Medulla oblongata (tissue), 1 donor: ENCODE data around the gene RARS2.
"Not testable (repeated sequence)": the region's sequence is repeated elsewhere in the genome, so short reads cannot be mapped to it uniquely, and the experiment has no call there.

Experiments
- DNase-seq: peaks from one replicate; pipeline ENCODE4 v3.0.0-alpha.2; 2015; ENCODE audit errors: extremely low spot score

RARS2 gene

GRCh38 chr6:87589693-87590416, at the start of gene RARS2, which contains the start of gene ORC3:
TSS of gene RARS2 (minus strand) at chr6:87589987. CDS start at chr6:87589957, 30 bp downstream.
TSS of gene ORC3 (plus strand) at chr6:87590135. CDS start at chr6:87590169, 34 bp downstream.
- DNase-seq, result peak; percentile 98

DNA sequence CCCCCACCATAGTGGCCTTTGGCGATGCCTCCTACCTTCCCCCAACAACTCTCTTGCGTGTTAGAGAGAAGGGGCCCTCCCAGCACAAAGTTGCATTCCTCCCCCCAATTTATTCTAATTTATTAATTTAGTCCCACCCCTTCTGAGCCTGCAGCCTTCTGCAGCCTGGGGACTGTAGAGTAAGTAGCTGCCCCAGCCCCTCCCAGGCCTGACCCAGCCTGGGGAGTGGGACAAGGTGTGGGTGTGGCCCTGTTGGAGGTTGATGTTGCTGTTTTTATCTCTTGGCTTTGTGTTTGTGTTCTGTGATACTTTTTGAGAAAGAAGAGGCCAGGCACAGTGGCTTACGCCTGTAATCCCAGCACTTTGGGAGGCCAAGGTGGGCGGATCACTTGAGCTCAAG, 49.6 kb upstream of the RARS2 start:
- no peak for DNase-seq

DNA sequence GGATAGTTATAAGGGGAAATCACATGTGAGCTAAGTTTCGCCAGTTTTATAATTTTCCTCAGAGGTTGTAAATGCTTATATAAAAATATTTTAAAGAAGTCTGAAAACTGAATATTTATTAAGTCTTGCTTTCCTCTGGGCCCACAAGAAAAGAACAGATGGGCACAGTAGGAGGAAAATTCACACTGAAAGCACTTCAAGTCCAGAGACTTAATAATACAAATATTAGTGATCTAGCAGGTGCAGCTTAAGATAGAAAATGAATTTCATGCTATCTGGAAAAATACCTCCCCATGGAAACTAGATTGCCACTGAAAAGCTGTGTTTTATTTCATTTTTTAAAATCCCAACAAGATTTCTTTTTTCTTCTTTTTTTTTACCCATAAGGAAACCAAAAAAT, 47.3 kb upstream of the RARS2 start:
- no peak for DNase-seq

DNA sequence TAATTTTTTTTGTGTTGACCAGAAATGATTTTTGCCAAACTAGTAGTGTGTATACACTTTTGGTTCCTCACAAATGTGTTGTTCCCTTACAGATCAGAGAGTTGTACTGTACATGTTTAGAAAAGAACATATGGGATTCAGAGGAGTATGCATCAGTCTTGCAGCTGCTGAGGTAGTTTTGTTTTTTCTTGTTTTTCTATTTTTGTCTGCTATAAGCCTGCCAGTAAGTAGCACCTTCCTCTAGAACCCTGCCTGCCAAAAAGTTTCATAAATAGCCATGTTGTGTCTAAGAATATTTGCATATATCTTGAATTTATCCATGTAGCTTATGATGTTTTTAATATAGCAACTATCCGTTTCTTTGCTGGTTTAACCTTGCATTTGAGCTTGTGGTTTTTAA, 46.5 kb upstream of the RARS2 start:
- no peak for DNase-seq

GRCh38 chr6:87633851-87634250, 44.1 kb upstream of the RARS2 start:
- DNase-seq, result no peak

- no peak for DNase-seq
Observed at GRCh38 chr6:87630746-87631145, 41.0 kb upstream of the RARS2 start.

GRCh38 chr6:87628881-87629280, 39.1 kb upstream of the RARS2 start:
- no peak for DNase-seq

DNA sequence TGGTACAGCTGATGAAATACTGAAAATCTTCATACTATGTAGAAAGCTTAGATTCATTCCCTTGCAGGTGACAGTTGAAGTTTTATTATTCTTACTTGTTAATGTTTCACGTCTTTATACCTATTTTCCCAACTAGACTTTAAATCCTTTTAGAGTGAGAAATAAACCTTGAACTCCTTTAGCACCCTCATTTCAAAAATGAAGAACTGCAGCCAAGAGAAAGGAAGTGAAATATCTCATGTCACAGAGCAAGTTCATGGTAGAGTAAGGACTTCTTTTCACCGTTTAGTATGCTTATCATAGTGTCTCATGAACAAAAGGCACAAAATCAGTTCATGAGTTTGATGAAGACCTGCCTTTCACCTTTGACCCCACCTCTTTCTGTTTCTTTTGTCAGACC, 38.6 kb upstream of the RARS2 start:
- no peak for DNase-seq

GRCh38 chr6:87623248-87623647, 33.5 kb upstream of the RARS2 start:
- DNase-seq, result no peak

DNA sequence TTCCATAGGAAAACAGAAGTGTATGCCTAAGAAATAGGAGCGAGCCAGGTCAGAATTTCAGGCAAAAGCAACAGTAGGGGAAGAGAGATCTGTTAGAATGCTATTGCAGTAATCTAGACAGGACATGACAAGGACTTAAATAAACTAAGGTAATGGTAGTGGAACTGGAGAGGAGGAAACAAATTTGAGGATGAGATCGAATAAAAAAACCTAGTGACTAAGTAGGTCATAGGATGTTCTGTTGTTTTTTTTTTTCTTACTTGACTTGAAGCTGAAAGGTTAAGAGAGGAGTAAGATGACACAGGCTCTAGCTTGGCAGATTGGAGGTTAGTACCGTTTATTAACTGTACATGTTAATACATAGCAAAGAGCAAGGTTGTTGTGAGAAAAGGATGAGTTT, 28.7 kb upstream of the RARS2 start:
- no peak for DNase-seq

DNA sequence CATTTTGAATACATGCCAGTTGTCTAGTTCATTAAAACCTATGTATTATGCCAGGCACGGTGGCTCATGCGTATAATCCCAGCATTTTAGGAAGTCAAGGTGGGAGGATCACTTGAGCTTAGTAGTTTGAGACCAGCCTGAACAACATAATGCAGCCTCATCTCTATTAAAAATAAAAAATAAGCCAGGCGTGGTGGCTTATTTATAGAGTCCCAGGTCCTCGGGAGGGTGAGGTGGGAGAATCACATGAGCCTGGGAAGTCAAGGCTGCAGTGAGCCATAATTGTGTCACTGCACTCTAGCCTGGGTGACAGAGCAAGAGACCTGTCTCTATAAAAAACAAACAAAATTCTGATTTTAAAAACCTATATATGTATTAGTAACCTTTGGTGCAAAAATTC, 27.6 kb upstream of the RARS2 start:
- no peak for DNase-seq

DNA sequence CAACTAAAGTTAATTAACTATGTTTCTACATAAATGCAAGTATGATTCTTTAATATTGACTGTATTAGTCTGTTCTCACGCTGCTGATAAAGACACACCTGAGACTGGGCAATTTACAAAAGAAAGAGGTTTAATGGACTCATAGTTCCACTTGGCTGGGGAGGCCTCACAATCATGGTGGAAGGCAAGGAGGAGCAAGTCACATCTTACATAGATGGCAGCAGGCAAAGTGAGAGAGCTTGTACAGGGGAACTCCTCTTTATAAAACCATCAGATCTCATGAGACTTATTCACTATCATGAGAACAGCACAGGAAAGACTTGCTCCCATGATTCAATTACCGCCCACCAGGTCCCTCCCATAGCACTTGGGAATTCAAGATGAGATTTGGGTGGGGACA, 23.2 kb upstream of the RARS2 start:
- not testable (repeated sequence) for DNase-seq

GRCh38 chr6:87608802-87609201, 19.0 kb upstream of the RARS2 start:
- no peak for DNase-seq

- DNase-seq, result no peak
Observed at GRCh38 chr6:87606199-87606598, 16.4 kb upstream of the RARS2 start.

DNA sequence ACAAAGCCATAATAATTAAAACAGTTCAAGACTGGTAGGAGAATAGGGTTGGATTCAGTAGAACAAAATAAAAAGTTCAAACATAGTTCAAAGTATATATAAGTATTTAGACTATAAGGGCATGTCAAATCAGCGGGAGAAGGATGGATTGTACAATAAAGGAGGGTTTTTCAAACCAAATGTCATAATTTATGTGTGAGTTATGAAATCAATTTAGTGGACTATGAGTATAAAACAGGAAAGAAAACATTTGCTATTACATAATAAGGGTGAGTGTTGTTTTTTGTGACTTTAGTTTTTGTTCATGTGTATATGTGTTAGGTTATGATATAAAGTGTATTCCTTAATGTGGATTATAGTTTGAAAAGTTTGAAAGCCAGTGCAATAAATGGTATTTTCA, 10.8 kb upstream of the RARS2 start:
- DNase-seq, result no peak

DNA sequence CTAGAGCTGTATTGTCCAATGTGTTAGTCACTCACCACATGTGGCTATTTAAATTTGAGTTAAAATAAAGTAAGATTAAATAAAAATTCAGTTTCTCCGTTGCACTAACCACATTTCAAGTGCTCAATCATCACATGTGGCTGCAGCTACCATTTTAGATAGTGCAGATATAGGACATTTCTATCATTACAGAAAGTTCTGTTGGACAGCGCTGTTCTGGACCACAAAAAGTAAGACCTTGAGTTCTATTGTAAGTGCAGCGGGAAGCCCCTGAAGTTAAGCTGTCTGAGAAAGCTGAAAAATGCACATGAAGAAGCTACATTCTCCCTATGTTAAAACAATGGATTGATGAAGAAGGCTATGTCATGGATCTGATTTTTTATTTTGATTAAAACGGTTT, 1.2 kb upstream of the RARS2 start:
- DNase-seq, result no peak

GRCh38 chr6:87590417-87590880, 662 bp upstream of the RARS2 start:
- no peak for DNase-seq

DNA sequence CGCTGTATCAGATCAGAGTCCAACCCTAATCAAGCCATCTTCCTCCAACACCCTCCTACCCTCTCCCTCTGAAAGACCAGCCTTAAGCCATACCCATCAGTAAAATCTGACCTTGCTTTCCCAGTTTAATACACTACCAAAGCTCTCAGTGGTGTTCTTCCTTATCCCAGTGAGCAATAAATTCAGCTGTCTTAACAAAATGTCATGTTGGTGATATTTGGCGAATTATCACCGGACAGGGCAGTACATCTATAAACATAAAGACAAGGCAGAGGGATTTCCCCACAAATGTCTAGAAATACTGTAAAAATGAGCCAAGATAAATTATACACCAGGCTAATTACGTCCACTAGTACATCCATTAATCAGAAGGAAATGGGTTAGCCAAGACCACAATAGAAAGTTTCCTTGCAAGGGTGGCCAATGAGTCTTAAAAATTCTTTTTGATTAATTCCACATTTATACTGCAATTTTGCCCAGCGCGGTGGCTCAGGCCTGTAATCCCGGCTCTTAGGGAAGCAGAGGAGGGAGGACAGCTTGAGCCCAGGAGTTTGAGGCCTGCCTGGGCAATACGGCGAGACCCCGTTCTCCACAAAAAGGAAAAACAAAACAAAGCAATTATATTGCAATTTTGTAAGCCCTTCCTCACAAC, 905 bp downstream of the RARS2 start:
- no peak for DNase-seq

- no peak for DNase-seq
Observed at GRCh38 chr6:87586371-87587077, 3.3 kb downstream of the RARS2 start.

GRCh38 chr6:87583822-87584221, 6.0 kb downstream of the RARS2 start:
- no peak for DNase-seq

DNA sequence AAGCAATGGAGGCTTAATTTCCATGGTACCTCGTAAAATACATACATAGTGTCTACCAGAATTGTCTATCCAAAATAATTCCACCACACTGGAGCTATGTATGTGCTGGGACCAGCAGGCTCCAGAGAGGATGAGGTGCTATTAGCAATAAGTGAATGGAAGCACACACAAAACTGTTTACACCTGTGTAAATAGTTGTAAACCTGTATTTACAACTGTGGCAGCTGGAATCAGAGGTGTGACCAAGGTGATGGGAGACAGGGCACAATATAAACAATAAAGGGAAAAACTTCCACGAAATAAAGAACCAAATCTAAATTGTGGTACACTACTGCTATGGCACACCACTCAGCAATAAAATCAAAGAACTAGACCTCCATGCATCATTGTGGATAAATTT, 14.4 kb downstream of the RARS2 start:
- no peak for DNase-seq

DNA sequence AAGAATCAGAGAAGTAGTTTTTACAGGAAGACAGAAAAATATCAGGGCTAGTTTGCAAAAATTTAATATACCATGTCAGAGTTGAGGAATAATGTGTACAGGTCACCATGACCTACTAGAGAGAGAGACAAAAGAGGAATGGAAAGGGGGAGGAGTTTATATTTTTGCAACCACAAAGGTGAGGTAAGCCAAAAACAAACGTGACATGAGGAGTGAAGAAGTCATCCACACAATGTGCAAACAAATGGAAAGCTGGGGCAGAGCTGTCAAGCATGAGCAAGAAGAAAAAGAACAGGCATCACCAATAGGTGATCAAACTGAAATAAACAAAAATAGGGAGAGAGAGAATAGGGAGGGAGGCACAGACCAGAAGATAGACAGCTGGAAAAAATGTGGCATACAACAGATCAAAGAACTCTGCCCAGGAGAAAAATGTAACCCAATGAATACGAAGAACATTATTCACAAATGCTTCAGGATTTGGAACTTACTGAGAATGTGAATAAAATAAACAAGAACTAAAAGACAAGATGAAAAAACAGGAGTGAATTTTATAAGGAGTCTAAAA, 15.5 kb downstream of the RARS2 start:
- DNase-seq, result no peak
